Ovary (tissue), 3 donors: ENCODE data around the gene EAPP.

Experiments used
- CTCF ChIP-seq, 3 donors: fragments of 450-650 bp in 2 of 3; fragments of 200-600 bp in 1 of 3; IDR thresholded peaks; one replicate each; pipeline versions ENCODE4 v1.5.1 to v1.8.0; 2016 to 2022; ENCODE audit warnings: antibody characterized with exemption in 3 of 3, mild to moderate bottlenecking in 1 of 3
- POLR2A ChIP-seq: fragments of 450-650 bp; IDR thresholded peaks from one replicate; pipeline ENCODE4 v1.6.1; 2017; ENCODE audit warnings: antibody characterized with exemption, mild to moderate bottlenecking, moderate library complexity
- donor health status: DM: no; HTN: no; CAD: no.

GRCh38 chr14:34571771-34572170, 32.3 kb upstream of the EAPP start:
- TF ChIP-seq POLR2A (no peak), CTCF (IDR thresholded peaks at IDR 0.05) (no peak)
